GM20431 (cell line): ENCODE results near the gene URB1.
"Not testable (repeated sequence)": the region's sequence is repeated elsewhere in the genome, so short reads cannot be mapped to it uniquely, and the experiment has no call there.

Source experiments
- in situ Hi-C: fragments of 300-500 bp; cut with MseI, MboI; formaldehyde crosslinking; loops from one replicate; pipeline ENCODE4 v1.15.0; 2020; ENCODE audit warnings: low sequenced_read_pairs; ENCODE audit not compliant: unreplicated experiment

Gene URB1

DNA sequence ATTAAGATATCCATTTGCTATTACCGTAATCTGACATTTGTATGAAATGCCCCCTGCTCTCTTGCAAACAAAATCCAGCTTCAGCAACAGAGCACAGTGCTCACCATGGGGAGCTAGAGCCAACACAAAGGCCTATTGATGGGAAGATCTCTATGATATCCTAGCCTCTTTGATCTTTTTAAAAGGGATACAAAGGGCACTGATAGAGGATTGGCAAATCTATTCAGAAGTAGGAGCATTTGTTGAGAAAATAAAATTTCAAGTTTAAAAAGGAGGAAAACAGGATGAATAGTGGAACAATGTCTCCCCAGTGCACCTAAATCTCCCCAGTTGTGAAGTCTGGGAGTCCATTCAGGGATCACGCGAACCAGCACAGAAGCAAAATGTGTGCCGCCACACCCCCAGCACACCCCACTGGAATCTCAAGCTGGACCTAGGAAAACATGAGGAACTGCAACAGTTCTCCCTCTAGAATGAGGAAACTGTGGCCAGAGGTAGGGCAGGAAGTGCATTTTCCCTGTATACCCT, 62.0 kb downstream of the URB1 start:
- in situ Hi-C loops: no loop called here

- in situ Hi-C loops: no loop called here
These were observed 63.0 kb downstream of the URB1 start for GRCh38 chr21:32329776-32330175.

DNA sequence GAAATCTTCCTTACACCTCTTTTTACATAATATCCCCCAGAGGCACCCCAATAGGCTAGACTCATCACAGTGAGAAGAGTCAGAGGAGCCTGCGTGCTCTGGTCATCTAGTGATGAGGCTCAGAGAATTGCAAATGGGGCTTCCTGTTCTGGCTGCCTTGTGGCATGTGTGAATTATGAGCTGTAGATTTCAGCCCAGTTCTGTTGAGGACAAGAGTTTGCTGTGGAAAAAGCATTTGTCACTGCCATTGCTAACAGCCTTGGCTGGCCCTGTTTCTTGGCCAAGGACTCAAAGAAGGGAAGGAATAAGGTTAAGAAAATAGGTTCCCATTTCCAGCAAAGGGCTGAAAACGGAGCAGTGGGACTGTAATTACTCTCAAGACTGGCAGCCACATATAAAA, 63.5 kb downstream of the URB1 start:
- in situ Hi-C loops: no loop called here

- in situ Hi-C loops: no loop called here
These were observed 64.2 kb downstream of the URB1 start for GRCh38 chr21:32328595-32328994.

DNA sequence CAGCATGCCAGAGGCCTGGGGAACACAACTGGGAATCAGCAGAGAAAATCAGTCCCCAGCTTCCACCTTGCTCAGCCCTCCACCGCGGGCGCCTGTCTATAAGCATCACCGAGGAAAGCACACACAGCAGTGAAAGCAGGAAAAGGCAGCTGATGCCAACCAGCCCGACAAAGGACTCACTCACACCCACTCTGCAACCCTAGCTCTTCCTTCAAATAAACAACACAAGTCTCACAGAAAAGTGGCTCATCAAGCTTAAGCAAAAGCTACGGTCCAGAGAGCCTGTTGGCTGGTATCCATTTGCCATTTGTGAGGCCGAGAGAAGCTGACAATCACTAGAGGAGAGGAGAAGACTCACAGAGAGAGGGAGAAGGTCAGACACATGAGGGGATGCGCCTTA, 67.1 kb downstream of the URB1 start:
- in situ Hi-C loops: no loop called here

GRCh38 chr21:32322676-32323075, 70.1 kb downstream of the URB1 start:
- in situ Hi-C loops: no loop called here

GRCh38 chr21:32322103-32322502, 70.7 kb downstream of the URB1 start:
- in situ Hi-C loops: no loop called here

DNA sequence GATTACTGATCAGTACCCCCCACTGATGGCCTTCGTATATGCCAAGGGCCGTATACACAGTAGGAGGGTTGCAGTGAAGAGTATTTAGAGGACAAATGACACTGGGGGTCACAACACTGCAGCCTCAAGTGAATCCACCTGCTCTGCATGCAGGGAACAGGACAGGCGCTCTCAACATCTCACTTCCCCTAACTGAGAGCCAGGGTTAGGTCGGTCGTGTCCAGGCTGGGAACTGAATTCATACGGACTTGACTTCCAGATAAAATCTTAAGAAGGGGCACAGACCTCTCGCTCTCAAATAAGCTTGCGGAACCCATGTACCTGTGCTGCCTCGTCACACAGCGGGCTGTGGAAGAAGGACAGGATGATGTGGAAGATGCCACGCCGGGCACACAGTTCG, 71.3 kb downstream of the URB1 start:
- in situ Hi-C loops: no loop called here

- in situ Hi-C loops: no loop called here
These were observed 72.1 kb downstream of the URB1 start for GRCh38 chr21:32320726-32321125.

DNA sequence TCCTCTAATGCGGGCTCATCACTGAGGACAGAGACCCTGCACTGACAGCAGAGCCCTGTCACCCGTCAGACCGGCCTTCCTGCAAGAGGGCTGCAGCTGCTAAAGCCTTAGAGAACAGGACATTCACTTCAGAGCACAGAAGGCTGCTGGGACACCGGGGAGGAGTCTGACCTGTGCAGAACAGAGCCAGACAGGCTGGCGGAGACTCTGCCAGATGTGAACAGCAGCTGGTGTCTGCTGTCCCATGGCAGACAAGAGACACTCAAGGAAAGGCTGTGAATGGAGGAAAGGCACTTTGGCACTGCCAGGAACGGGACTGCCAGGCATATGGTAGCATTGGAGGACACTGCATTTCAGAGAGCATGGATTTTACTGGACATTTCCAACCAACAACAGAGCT, 72.8 kb downstream of the URB1 start:
- in situ Hi-C loops: no loop called here

DNA sequence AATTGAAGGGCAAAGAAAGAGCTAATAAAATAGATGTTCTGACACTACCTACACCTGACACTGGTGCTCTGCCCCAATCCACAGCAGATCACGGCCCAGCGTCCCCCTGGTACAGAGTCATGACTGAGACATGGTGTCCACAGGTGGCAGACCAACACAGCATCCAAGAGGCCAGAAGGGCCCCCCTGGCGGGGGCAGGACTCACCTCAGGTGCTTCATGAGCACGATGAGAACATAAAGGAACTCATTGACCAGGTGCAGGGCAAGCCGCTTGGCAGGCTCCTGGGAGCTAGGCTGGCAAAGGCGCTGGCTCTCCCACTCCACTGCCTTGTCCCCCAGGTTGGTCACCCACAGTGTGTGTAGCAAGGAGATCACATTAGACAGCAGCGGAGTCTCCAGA, 73.8 kb downstream of the URB1 start:
- in situ Hi-C loops: no loop called here

- in situ Hi-C loops: no loop called here
These were observed 75.1 kb downstream of the URB1 start for GRCh38 chr21:32317726-32318125.

- in situ Hi-C loops: no loop called here
These were observed 76.2 kb downstream of the URB1 start for GRCh38 chr21:32316361-32317215.

GRCh38 chr21:32315511-32316281, 77.1 kb downstream of the URB1 start:
- in situ Hi-C loops: no loop called here

DNA sequence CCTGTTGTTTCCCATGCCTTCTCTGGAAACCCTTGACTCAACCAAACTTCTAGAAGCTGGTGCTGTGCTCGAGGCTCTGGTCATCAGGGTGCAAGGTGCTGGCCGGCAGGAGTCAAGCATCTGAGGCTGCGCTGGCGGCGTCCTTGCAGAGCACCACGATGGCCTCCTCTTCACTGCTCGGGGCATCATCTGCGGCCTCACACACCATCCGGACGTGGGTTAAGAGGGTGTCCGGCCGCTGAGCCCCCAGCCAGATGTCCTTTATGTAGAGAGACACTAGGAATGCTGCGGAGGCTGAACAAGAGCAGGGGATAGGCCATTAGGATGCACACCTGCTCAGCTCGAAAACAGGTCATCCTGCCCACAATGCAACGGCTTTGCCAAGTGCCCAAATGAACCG, 78.0 kb downstream of the URB1 start:
- in situ Hi-C loops: no loop called here

GRCh38 chr21:32312976-32313375, 79.8 kb downstream of the URB1 start:
- in situ Hi-C loops: no loop called here

DNA sequence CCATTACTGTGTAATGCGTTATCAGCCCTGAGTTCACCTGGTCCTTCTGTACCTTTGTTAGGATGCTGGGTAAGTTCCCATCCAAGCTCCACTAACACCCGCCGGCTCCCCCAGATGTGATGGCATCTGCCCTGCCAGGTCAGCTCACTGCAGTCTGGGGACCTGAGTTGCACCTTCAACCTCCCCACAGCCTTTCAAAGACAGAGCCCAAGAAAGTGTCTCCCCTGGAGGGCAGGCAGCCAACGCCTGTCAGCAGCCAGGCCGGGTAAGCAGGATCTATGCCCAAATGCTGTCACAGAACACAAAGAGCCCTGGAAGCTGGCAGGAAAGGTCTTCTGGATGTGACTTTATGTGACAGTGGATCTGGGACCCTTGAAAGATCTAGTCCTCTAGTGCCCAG, 80.5 kb downstream of the URB1 start:
- in situ Hi-C loops: no loop called here

DNA sequence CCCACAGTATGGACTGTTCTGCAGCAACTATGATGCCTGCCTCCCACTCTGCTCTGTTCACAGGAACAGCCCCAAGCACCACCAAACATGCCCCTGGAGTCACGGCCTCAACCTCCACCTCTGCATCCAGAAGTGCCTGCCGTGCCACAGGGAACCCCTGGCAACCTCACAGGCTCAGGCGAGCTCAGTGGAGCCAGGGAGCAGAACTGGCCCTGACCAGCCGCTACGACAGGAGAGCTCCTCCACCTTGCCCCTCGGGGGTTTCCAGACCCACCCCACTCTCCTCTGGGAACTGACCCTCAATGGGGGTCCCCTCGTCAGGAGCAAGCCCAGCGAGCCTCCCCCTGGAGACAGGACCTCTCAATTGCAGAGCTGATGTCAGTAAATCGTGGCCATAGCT, 81.2 kb downstream of the URB1 start:
- in situ Hi-C loops: no loop called here

- in situ Hi-C loops: not testable (repeated sequence)
These were observed 81.8 kb downstream of the URB1 start for GRCh38 chr21:32310976-32311375.

- in situ Hi-C loops: no loop called here
These were observed 82.8 kb downstream of the URB1 start for GRCh38 chr21:32309906-32310460.

DNA sequence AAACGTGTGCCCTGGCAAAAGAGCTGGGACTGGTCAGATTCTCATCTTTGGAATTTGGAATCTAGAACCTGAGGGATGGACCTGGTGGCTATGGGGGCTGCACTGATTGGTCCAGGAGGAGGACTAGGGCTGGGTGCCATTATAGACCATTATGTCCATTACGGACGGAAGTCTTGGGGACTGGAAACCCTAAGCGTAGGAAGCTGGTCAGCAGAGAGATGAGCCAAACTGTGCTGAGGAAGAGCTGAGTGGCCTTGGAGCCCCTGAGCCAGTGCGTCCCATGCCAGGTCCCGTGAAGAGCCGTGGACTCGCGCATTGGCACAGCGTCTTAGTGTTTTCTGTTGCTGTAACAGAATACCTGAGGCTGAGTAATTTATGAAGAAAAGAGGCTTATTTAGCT, 84.1 kb downstream of the URB1 start:
- in situ Hi-C loops: no loop called here
